ENCODE results near the gene EML4.

Gene EML4

GRCh38 chr2:42192652-42193566, 23.8 kb downstream of the EML4 start:
- no peak overlapping the region for H3K27ac ChIP-seq
- DNase-seq (ENCODE audit: low read depth, low spot score): no peak

GRCh38 chr2:42193722-42194187, 24.6 kb downstream of the EML4 start:
- no peak for DNase-seq (ENCODE audit: low read depth, low spot score)
- H3K27ac ChIP-seq: no peak overlapping the region

GRCh38 chr2:42194428-42194827, 25.3 kb downstream of the EML4 start:
- no peak for DNase-seq (ENCODE audit: low read depth, low spot score)
- no peak overlapping the region for H3K27ac ChIP-seq

GRCh38 chr2:42195559-42195958, 26.4 kb downstream of the EML4 start:
- no peak overlapping the region for H3K27ac ChIP-seq
- peak; percentile 12 for DNase-seq (ENCODE audit: low read depth, low spot score)

- DNase-seq (ENCODE audit: low read depth, low spot score): no peak
- H3K27ac ChIP-seq: no peak overlapping the region
Observed at GRCh38 chr2:42196070-42196402, 26.9 kb downstream of the EML4 start.

- H3K27ac ChIP-seq: no peak overlapping the region
- no peak for DNase-seq (ENCODE audit: low read depth, low spot score)
Observed at GRCh38 chr2:42196403-42197267, 27.5 kb downstream of the EML4 start.

GRCh38 chr2:42197792-42198191, 28.6 kb downstream of the EML4 start:
- H3K27ac ChIP-seq: no peak overlapping the region
- DNase-seq (ENCODE audit: low read depth, low spot score): no peak

- DNase-seq (ENCODE audit: low read depth, low spot score): no peak
- no peak overlapping the region for H3K27ac ChIP-seq
Observed at GRCh38 chr2:42198466-42198865, 29.3 kb downstream of the EML4 start.

- DNase-seq (ENCODE audit: low read depth, low spot score): no peak
- no peak overlapping the region for H3K27ac ChIP-seq
Observed at GRCh38 chr2:42199002-42199401, 29.8 kb downstream of the EML4 start.

GRCh38 chr2:42199626-42200025, 30.5 kb downstream of the EML4 start:
- no peak for DNase-seq (ENCODE audit: low read depth, low spot score)

GRCh38 chr2:42200926-42201855, 32.0 kb downstream of the EML4 start:
- no peak overlapping the region for H3K27ac ChIP-seq
- DNase-seq (ENCODE audit: low read depth, low spot score): no peak

More at GRCh38 chr2:42199626-42200025, 30.5 kb downstream of the EML4 start:
- H3K27ac ChIP-seq: no peak overlapping the region

GRCh38 chr2:42202634-42203008, 33.5 kb downstream of the EML4 start:
- no peak for DNase-seq (ENCODE audit: low read depth, low spot score)
- no peak overlapping the region for H3K27ac ChIP-seq

GRCh38 chr2:42203792-42204191, 34.6 kb downstream of the EML4 start:
- H3K27ac ChIP-seq: no peak overlapping the region
- DNase-seq (ENCODE audit: low read depth, low spot score): no peak

- DNase-seq (ENCODE audit: low read depth, low spot score): no peak
- no peak overlapping the region for H3K27ac ChIP-seq
Observed at GRCh38 chr2:42205337-42205736, 36.2 kb downstream of the EML4 start.

- DNase-seq (ENCODE audit: low read depth, low spot score): no peak
- H3K27ac ChIP-seq: no peak overlapping the region
Observed at GRCh38 chr2:42207826-42208225, 38.7 kb downstream of the EML4 start.

GRCh38 chr2:42210203-42210602, 41.0 kb downstream of the EML4 start:
- no peak for DNase-seq (ENCODE audit: low read depth, low spot score)
- H3K27ac ChIP-seq: no peak overlapping the region

GRCh38 chr2:42211291-42211690, 42.1 kb downstream of the EML4 start:
- no peak overlapping the region for H3K27ac ChIP-seq
- no peak for DNase-seq (ENCODE audit: low read depth, low spot score)

- no peak overlapping the region for H3K27ac ChIP-seq
- DNase-seq (ENCODE audit: low read depth, low spot score): no peak
Observed at GRCh38 chr2:42214669-42215068, 45.5 kb downstream of the EML4 start.

- no peak for DNase-seq (ENCODE audit: low read depth, low spot score)
- peak overlapping the region; percentile 27 for H3K27ac ChIP-seq
Observed at GRCh38 chr2:42216694-42217093, 47.5 kb downstream of the EML4 start.

- DNase-seq (ENCODE audit: low read depth, low spot score): no peak
- H3K27ac ChIP-seq: peak overlapping the region; percentile 27
Observed at GRCh38 chr2:42217307-42217706, 48.2 kb downstream of the EML4 start.

Data from epithelial cell of prostate (primary cell).